HG02759 (cell line): ENCODE data around the gene SRRM5.

Source experiments
- ATAC-seq: cut with Tn5 transposase; IDR thresholded peaks from one replicate; pipeline ENCODE4 v1.9.1; 2021; ENCODE audit warnings: mild to moderate bottlenecking, moderate library complexity; ENCODE audit not compliant: unreplicated experiment

Gene SRRM5

DNA sequence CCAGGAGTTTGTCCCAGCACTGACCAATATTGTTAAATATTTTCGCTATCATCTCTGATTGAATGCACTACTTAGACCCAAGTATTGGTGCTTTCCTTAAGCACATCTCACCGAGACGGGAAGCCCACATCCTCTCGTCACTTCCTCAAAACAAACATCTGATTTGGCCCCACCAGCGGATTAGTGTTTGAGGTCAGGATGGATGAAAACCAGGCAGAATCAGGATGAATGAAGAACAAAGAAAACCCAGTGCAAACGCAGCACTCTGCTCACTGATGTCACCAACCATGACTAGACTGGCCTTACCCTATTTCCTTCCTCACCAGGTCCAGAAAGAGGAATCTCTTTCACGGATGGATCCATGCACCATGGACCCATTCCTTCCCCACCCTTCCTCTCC is 52.1 kb downstream of the SRRM5 start:
- ATAC-seq, result no peak
